ENCODE measurements around the gene OR6N1. TPM values are rescaled to one million over a fixed set of nuclear protein-coding genes. Genes with fewer than 3 reads are reported as not detected.

OR6N1 gene
- total and polyA plus RNA-seq, 9 of the 15 experiments (the other 6 are each of a cell fraction or from before 2014, with no cell fraction given), result 0.01 to 0.07 TPM; not detected in 7

DNA sequence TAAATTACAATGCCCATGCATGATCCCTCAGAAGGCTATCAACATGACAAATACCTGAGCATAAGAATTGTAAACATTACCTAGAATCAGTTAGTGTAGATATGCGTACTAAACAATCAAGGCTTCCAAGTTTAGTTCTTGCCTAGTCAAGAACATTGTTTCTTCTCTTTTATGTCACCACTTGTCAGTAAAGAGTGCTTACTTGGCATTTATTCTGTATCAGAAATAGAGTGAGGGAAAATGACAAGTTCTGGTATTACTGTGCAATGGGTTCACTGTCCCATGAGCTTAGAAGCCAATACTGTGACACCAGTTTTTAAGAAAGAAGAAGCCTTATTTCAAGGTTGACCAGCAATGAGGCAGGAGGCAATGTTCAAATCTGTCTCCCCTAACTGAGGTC is 31.7 kb upstream of the OR6N1 start:
- Histone ChIP-seq H3K4me2 (ENCODE audit: insufficient read depth, low read length) (no peak overlapping the region), H3K9ac (ENCODE audit: insufficient read depth in 1 of 2, low read depth in 2 of 2, low read length in 2 of 2) (no peak overlapping the region), H3K9me3 (replicated peaks; ENCODE audit: control insufficient read depth, insufficient read depth, low read depth, low read length) (peaks cover 2% of the 10 kb centered on the region; the same call in 1 of the 2 replicates), H3K4me1 (replicated peaks in 1 of 2; ENCODE audit: control insufficient read depth in 2 of 2, insufficient read depth in 2 of 2, low read length in 2 of 2) (peaks cover 0 to 15% of the 10 kb centered on the region in 2 experiments; a peak in 2 of 5 replicates), H3K36me3 (ENCODE audit: control insufficient read depth, insufficient read depth, low read length) (no peaks in the 10 kb centered on the region), H3K27me3 (ENCODE audit: control insufficient read depth in 2 of 2, insufficient read depth in 2 of 2, low read length in 2 of 2) (no peaks in the 10 kb centered on the region), H3K79me2 (ENCODE audit: control insufficient read depth, insufficient read depth, low read length) (no peaks in the 10 kb centered on the region), H4K20me1 (replicated peaks; ENCODE audit: control insufficient read depth, insufficient read depth, low read length) (no peaks in the 10 kb centered on the region), H3K27ac (ENCODE audit: extremely low read depth, low read depth, low read length) (no peak overlapping the region), H3K4me3 (no peak overlapping the region), H2AFZ (ENCODE audit: low read depth, low read length) (no peak overlapping the region), H3K9me1 (ENCODE audit: control insufficient read depth, insufficient read depth, low read length) (no peaks in the 10 kb centered on the region)
- in situ Hi-C loops (cut with MboI), result no loop called here
- CTCF ChIA-PET (ENCODE audit: low intra/inter-chr PET ratio), result no interaction called here
- no peak for DNase-seq (ENCODE audit: extremely low read depth in 1 of 4, low spot score in 3 of 4)
- intact Hi-C loops (cut with micrococcal nuclease), result loop anchor here (5.0 kb wide), 1 partner anchor 116 kb away; the partner anchor contains the start of gene SPTA1
- POLR2A ChIA-PET, result no interaction called here
- 0% methylated on average over 1 of the region's 1 CpG for WGBS (ENCODE audit: insufficient coverage, low coverage, missing lambda C conversion rate)
- no TSS peak for BruUV-seq (replicated peaks)
- ATAC-seq, result no peak
- FAIRE-seq, result no peak
- TF ChIP-seq, protein P1, sequence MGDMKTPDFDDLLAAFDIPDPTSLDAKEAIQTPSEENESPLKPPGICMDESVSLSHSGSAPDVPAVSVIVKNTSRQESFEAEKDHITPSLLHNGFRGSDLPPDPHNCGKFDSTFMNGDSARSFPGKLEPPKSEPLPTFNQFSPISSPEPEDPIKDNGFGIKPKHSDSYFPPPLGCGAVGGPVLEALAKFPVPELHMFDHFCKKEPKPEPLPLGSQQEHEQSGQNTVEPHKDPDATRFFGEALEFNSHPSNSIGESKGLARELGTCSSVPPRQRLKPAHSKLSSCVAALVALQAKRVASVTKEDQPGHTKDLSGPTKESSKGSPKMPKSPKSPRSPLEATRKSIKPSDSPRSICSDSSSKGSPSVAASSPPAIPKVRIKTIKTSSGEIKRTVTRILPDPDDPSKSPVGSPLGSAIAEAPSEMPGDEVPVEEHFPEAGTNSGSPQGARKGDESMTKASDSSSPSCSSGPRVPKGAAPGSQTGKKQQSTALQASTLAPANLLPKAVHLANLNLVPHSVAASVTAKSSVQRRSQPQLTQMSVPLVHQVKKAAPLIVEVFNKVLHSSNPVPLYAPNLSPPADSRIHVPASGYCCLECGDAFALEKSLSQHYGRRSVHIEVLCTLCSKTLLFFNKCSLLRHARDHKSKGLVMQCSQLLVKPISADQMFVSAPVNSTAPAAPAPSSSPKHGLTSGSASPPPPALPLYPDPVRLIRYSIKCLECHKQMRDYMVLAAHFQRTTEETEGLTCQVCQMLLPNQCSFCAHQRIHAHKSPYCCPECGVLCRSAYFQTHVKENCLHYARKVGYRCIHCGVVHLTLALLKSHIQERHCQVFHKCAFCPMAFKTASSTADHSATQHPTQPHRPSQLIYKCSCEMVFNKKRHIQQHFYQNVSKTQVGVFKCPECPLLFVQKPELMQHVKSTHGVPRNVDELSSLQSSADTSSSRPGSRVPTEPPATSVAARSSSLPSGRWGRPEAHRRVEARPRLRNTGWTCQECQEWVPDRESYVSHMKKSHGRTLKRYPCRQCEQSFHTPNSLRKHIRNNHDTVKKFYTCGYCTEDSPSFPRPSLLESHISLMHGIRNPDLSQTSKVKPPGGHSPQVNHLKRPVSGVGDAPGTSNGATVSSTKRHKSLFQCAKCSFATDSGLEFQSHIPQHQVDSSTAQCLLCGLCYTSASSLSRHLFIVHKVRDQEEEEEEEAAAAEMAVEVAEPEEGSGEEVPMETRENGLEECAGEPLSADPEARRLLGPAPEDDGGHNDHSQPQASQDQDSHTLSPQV (IDR thresholded peaks at IDR 0.05), result no peak
- TF ChIP-seq, protein P2, sequence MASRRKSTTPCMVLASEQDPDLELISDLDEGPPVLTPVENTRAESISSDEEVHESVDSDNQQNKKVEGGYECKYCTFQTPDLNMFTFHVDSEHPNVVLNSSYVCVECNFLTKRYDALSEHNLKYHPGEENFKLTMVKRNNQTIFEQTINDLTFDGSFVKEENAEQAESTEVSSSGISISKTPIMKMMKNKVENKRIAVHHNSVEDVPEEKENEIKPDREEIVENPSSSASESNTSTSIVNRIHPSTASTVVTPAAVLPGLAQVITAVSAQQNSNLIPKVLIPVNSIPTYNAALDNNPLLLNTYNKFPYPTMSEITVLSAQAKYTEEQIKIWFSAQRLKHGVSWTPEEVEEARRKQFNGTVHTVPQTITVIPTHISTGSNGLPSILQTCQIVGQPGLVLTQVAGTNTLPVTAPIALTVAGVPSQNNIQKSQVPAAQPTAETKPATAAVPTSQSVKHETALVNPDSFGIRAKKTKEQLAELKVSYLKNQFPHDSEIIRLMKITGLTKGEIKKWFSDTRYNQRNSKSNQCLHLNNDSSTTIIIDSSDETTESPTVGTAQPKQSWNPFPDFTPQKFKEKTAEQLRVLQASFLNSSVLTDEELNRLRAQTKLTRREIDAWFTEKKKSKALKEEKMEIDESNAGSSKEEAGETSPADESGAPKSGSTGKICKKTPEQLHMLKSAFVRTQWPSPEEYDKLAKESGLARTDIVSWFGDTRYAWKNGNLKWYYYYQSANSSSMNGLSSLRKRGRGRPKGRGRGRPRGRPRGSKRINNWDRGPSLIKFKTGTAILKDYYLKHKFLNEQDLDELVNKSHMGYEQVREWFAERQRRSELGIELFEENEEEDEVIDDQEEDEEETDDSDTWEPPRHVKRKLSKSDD (conservative IDR thresholded peaks at IDR 0.05; ENCODE audit: low read length), result no peak
- TF ChIP-seq POLR2H (tag; IDR thresholded peaks at IDR 0.05; ENCODE audit: low read depth), result no peak
- peak; percentile 59; the same call in 1 of the 2 replicates for TF ChIP-seq C11orf30 (IDR thresholded peaks at IDR 0.05; ENCODE audit: low read depth)
- peak; percentile 60 for TF ChIP-seq MAFK (IDR thresholded peaks at IDR 0.05; ENCODE audit: low read length)
- TF ChIP-seq, protein P3, sequence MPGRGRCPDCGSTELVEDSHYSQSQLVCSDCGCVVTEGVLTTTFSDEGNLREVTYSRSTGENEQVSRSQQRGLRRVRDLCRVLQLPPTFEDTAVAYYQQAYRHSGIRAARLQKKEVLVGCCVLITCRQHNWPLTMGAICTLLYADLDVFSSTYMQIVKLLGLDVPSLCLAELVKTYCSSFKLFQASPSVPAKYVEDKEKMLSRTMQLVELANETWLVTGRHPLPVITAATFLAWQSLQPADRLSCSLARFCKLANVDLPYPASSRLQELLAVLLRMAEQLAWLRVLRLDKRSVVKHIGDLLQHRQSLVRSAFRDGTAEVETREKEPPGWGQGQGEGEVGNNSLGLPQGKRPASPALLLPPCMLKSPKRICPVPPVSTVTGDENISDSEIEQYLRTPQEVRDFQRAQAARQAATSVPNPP (IDR thresholded peaks at IDR 0.05; ENCODE audit: borderline replicate concordance, insufficient read depth, insufficient read length), result no peak
- peak; percentile 50; the same call in 1 of the 2 replicates for TF ChIP-seq MAFG (tag; conservative IDR thresholded peaks at IDR 0.05)
- no peak for TF ChIP-seq KLF16 (IDR thresholded peaks at IDR 0.05)
- no peak for TF ChIP-seq RAD51 (IDR thresholded peaks at IDR 0.05; ENCODE audit: borderline replicate concordance, low read depth)
- TF ChIP-seq ZNF316 (IDR thresholded peaks at IDR 0.05), result peak; percentile 82
- no peak for TF ChIP-seq TAF9B (IDR thresholded peaks at IDR 0.05; ENCODE audit: partially characterized antibody)
- TF ChIP-seq MAFF (IDR thresholded peaks at IDR 0.05; ENCODE audit: low read length), result peak; percentile 50
- no peak for TF ChIP-seq CBX2 (IDR thresholded peaks at IDR 0.05; ENCODE audit: insufficient read depth, low read length, poor library complexity, severe bottlenecking)
- TF ChIP-seq DNMT1 (IDR thresholded peaks at IDR 0.05), result no peak
- TF ChIP-seq ZNF79 (CRISPR knock-in tag; IDR thresholded peaks at IDR 0.05; ENCODE audit: low read depth), result no peak
- no peak for TF ChIP-seq HDAC3 (IDR thresholded peaks at IDR 0.05; ENCODE audit: borderline replicate concordance, partially characterized antibody)

Data from K562 (cell line).